Prostate gland (tissue), 2 donors: Measurements from ENCODE around the gene RUSC2.

Experiments
- POLR2A ChIP-seq: fragments of 450-650 bp; IDR thresholded peaks from one replicate; pipeline ENCODE4 v1.6.1; 2016; ENCODE audit warnings: antibody characterized with exemption, mild to moderate bottlenecking
- POLR2AphosphoS5 ChIP-seq: sonication (generic); formaldehyde crosslinking; IDR thresholded peaks from one replicate; pipeline ENCODE4 v1.6.1; 2017; ENCODE audit warnings: antibody characterized with exemption
- TF ChIP-seq, protein P1 (sequence below), 4 experiments: fragments of 200-600 bp in 2 of 4; fragments of 450-650 bp in 2 of 4; sonication (generic) in 2 of 4; IDR thresholded peaks; 1 replicate in 3 of 4; 2 replicates in 1 of 4; pipeline ENCODE4 v1.5.1; 2016 to 2019; ENCODE audit warnings: antibody characterized with exemption in 4 of 4, mild to moderate bottlenecking in 2 of 4, moderate library complexity in 2 of 4

DNA sequence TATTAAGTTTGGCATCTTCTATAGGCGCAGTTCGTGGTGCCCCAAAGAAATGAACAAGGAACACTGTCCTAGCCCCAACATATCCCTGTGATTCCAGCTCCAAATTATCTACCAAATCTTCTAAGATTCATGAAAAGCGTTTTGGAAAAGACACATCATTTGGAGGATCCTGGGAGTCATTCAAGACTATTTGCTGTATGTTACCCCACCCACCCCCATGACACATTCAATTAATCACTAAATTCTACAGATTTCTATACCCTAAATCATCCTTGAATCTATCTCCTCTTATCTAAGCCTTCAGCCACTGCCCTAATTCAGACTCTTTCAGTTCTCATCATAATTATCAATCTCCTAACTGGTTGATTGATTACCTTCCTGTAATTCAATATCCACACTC, 5.5 kb upstream of the RUSC2 start:
- TF ChIP-seq, protein P1, sequence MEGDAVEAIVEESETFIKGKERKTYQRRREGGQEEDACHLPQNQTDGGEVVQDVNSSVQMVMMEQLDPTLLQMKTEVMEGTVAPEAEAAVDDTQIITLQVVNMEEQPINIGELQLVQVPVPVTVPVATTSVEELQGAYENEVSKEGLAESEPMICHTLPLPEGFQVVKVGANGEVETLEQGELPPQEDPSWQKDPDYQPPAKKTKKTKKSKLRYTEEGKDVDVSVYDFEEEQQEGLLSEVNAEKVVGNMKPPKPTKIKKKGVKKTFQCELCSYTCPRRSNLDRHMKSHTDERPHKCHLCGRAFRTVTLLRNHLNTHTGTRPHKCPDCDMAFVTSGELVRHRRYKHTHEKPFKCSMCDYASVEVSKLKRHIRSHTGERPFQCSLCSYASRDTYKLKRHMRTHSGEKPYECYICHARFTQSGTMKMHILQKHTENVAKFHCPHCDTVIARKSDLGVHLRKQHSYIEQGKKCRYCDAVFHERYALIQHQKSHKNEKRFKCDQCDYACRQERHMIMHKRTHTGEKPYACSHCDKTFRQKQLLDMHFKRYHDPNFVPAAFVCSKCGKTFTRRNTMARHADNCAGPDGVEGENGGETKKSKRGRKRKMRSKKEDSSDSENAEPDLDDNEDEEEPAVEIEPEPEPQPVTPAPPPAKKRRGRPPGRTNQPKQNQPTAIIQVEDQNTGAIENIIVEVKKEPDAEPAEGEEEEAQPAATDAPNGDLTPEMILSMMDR (IDR thresholded peaks at IDR 0.05), result no peak
- TF ChIP-seq POLR2AphosphoS5 (no peak), POLR2A (no peak)
